Lung (tissue), 12 donors: ENCODE measurements around the gene HAND1. TPM values are rescaled to one million over a fixed set of nuclear protein-coding genes. Genes with fewer than 3 reads are reported as not detected.

Source experiments
- ATAC-seq: fragments of 200-7000 bp; cut with Tn5 transposase; one replicate; pipeline ENCODE4 v1.9.1; 2020; ENCODE audit warnings: moderate number of reproducible peaks; ENCODE audit not compliant: insufficient read depth, low FRiP score
- DNase-seq, 3 donors: peaks; one replicate each; pipeline ENCODE4 v3.0.0-alpha.2; 2013 to 2017
- H3K27ac ChIP-seq, 2 donors: one replicate each; pipeline ENCODE4 v1.5.1; 2013; ENCODE audit warnings: mild to moderate bottlenecking in 2 of 2, moderate library complexity in 2 of 2, control low read depth in 1 of 2, inconsistent platforms in 1 of 2, low read depth in 1 of 2, low read length in 1 of 2
- H3K27me3 ChIP-seq, 3 donors: one replicate each; pipeline ENCODE4 v1.5.1; 2013; ENCODE audit warnings: low read length in 2 of 3; ENCODE audit not compliant: control insufficient read depth in 3 of 3, insufficient read depth in 3 of 3
- H3K36me3 ChIP-seq, 4 donors: one replicate each; pipeline ENCODE4 v1.5.1; 2013; ENCODE audit warnings: low read length in 4 of 4, mild to moderate bottlenecking in 1 of 4, moderate library complexity in 1 of 4; ENCODE audit not compliant: control insufficient read depth in 4 of 4, insufficient read depth in 4 of 4
- H3K4me1 ChIP-seq, 5 donors: one replicate each; pipeline ENCODE4 v1.5.1; 2013; ENCODE audit warnings: low read length in 5 of 5, mild to moderate bottlenecking in 2 of 5, moderate library complexity in 1 of 5; ENCODE audit not compliant: control insufficient read depth in 5 of 5, insufficient read depth in 5 of 5
- H3K4me3 ChIP-seq: one replicate; pipeline ENCODE4 v1.5.1; 2013; ENCODE audit warnings: mild to moderate bottlenecking, control low read depth, moderate library complexity
- H3K9ac ChIP-seq, 2 donors: one replicate each; pipeline ENCODE4 v1.5.1; 2013; ENCODE audit warnings: low read length in 2 of 2, control low read depth in 1 of 2; ENCODE audit not compliant: insufficient read depth in 1 of 2
- H3K9me3 ChIP-seq, 4 donors: one replicate each; pipeline ENCODE4 v1.5.1; 2013; ENCODE audit warnings: low read length in 3 of 4, mild to moderate bottlenecking in 1 of 4, moderate library complexity in 1 of 4; ENCODE audit not compliant: control insufficient read depth in 4 of 4, insufficient read depth in 3 of 4
- WGBS, 2 donors: extraction: QIAGEN DNeasy Blood & Tissue Kit; methylation state at CpG; one replicate each; pipeline ENCODE4 v1.1.7; 2013; 5-methylcytosine and 5-hydroxymethylcytosine counted together
- polyA plus RNA-seq, 2 donors: library from polyadenylated mRNA; stranded (reverse); fragments of 200-250 nt; gene quantifications; one replicate each; pipeline ENCODE4 v1.2.1, GENCODE V29; 2013
- total RNA-seq, 2 donors: library from RNA; depleted of rRNA in 1 of 2; stranded (reverse); fragments of >200 nt in 1 of 2; gene quantifications; one replicate each; pipeline ENCODE4 v1.2.1, GENCODE V29; 2014 to 2021
- TF ChIP-seq, protein P1 (sequence below): IDR thresholded peaks from 2 replicates; pipeline ENCODE4 v1.5.1; 2012; ENCODE audit warnings: mild to moderate bottlenecking; ENCODE audit errors: control extremely low read depth, extremely low read depth
- donor health status: control.
- donor health status: control.
- donor health status: Bipolar disorder and iron deficiency.
- donor health status: healthy.
- donor health status: DM: yes; HTN: yes; CAD: no.

HAND1 gene
- total and polyA plus RNA-seq, 4 donors: 0.02 to 0.21 (median 0.12) TPM; not detected in 1

DNA sequence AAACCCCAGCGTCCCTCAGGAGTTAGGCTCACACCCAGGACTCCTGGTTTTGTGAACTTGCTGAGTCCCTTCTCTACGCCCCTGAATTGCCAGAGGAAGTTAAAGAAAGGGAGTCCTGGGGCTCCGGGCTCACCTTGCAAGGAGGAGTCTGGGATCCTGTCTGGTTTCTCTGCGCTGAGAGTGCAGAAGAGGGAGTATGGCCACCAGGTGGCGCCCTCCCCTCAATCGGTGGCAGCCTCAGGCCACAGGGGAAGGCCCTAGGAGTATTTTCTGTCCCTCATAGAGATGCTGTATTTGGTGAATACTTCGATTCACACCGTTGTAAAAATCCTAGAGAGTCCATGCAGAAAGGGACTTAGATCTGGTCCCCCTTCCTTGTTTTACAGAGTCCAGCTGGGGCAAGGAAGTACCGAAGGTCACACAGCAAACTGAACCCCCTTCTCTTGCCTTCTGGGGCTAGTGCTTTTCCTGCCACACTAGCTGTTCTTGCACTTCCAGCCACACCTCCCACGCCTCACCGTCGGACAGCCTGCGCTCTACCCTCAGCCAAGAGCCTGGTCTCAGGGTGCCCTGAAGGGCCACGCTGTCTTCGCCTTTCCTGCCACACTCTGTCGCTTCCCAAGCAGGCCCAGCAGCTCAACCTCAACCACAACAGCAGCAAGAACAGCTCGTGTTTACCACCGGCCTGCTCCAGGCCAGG, 10.2 kb downstream of the HAND1 start:
- Histone ChIP-seq H3K27ac (no peak overlapping the region), H3K27me3 (peaks cover 0 to 43% (median 36%) of the 10 kb centered on the region in 3 donors), H3K36me3 (no peaks in the 10 kb centered on the region), H3K9me3 (no peaks in the 10 kb centered on the region), H3K4me1 (peaks cover 0 to under 1% (median 0%) of the 10 kb centered on the region in 5 donors), H3K9ac (no peak overlapping the region), H3K4me3 (no peak overlapping the region)
- DNase-seq (peak; percentile 76 to 85 (median 78)), ATAC-seq (peak; percentile 91)
- WGBS, 2 donors: 39 to 42% methylated on average over 18 of the region's 18 CpGs
- TF ChIP-seq, protein P1, sequence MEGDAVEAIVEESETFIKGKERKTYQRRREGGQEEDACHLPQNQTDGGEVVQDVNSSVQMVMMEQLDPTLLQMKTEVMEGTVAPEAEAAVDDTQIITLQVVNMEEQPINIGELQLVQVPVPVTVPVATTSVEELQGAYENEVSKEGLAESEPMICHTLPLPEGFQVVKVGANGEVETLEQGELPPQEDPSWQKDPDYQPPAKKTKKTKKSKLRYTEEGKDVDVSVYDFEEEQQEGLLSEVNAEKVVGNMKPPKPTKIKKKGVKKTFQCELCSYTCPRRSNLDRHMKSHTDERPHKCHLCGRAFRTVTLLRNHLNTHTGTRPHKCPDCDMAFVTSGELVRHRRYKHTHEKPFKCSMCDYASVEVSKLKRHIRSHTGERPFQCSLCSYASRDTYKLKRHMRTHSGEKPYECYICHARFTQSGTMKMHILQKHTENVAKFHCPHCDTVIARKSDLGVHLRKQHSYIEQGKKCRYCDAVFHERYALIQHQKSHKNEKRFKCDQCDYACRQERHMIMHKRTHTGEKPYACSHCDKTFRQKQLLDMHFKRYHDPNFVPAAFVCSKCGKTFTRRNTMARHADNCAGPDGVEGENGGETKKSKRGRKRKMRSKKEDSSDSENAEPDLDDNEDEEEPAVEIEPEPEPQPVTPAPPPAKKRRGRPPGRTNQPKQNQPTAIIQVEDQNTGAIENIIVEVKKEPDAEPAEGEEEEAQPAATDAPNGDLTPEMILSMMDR: peak; percentile 66

DNA sequence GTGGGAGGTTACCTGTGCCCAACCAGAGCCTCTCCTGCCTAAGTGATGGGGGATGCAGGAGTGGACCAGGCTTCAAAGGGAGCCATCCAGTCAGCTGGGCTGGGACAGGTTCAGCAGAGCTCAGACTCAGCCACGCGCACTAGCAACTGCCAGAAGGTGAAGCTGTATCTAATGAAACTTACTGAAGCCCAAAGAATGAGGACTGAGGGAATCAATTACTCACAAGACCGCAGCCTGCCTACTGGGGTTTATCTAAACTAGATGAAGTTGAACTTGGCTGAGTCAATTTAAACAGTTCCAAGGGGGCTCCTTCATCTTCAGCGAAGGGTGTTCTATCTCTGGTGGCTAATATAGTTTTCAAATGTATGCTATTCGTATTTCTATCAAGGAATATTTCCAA, 11.4 kb downstream of the HAND1 start:
- H3K4me3 ChIP-seq: no peak overlapping the region
- H3K36me3 ChIP-seq: peaks cover 0 to 2% (median 0%) of the 10 kb centered on the region in 4 donors
- WGBS, 2 donors: 82 to 94% methylated on average over 5 of the region's 5 CpGs
- H3K4me1 ChIP-seq: no peaks in the 10 kb centered on the region
- DNase-seq: no peak
- no peak for ATAC-seq
- H3K27me3 ChIP-seq: peaks cover 0 to 31% (median 25%) of the 10 kb centered on the region in 3 donors
- no peak overlapping the region for H3K9ac ChIP-seq
- TF ChIP-seq, protein P1: no peak
- no peak overlapping the region for H3K27ac ChIP-seq
- H3K9me3 ChIP-seq: no peaks in the 10 kb centered on the region

GRCh38 chr5:154466147-154466546, 11.9 kb downstream of the HAND1 start:
- no peak overlapping the region for H3K9ac ChIP-seq
- no peak overlapping the region for H3K27ac ChIP-seq
- H3K27me3 ChIP-seq: peaks cover 0 to 26% (median 20%) of the 10 kb centered on the region in 3 donors
- peaks cover 0 to 2% (median 0%) of the 10 kb centered on the region in 4 donors for H3K36me3 ChIP-seq
- H3K4me1 ChIP-seq: no peaks in the 10 kb centered on the region
- no peaks in the 10 kb centered on the region for H3K9me3 ChIP-seq
- TF ChIP-seq, protein P1: no peak
- ATAC-seq (no peak), DNase-seq (no peak)
- no peak overlapping the region for H3K4me3 ChIP-seq
- WGBS, 2 donors: 63 to 79% methylated on average over 5 of the region's 5 CpGs
